ENCODE measurements around the gene INPP5E. TPM values are rescaled to one million over a fixed set of nuclear protein-coding genes. Genes with fewer than 3 reads are reported as not detected.

INPP5E gene
- total RNA-seq, 1 donor from 2014 or later = 16.7 TPM

DNA sequence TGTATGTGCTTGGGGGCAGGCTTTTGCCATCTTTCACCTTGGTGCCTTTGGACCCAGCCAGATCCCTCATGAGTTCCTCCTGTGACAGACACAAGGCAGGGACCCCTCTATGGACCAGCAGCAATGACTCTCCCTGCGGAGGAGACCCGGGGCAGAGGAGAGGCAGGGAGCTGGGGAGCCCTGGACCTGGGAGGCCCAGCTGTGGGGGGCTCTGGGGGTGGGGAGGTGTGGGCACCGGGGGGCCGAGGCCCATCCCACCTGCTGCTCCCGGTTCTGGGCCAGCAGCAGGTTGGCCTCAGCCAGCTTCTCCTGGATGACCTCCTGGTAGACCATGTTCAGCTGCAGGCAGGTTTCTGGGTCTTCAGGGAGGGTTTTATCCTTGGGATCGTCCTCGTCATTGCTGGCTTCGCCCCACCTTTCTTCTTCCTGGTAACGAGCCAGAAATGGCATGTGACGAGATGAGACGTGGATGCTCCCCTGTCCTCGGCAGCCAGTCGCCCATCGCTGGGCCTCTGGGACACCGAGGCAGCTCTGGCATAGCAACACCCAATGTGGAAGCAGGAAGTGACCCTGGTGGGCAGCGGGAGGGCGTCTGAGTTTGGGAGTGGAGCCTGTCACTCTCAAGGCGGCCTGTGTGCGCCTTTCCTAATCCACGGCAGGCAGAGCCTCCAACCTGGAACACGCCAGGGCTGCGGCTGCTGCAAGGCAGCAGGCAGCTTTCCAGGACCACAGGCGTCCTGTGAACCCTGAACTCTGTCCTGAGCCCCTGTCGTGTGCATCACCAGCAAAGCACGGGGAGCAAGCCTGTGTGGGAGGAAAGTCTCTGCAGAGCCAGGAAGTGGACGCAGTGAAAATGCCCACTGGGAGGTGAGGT is 44.1 kb downstream of the INPP5E start:
- Mint-ChIP-seq H3K27ac (ENCODE audit: unreplicated experiment) (no peak overlapping the region), H3K4me3 (ENCODE audit: unreplicated experiment) (no peak overlapping the region), H3K9me3 (ENCODE audit: unreplicated experiment) (no peaks in the 10 kb centered on the region), H3K27me3 (ENCODE audit: unreplicated experiment) (no peaks in the 10 kb centered on the region), H3K4me1 (ENCODE audit: unreplicated experiment) (peaks cover 12% of the 10 kb centered on the region), H3K36me3 (ENCODE audit: unreplicated experiment) (peaks cover 13% of the 10 kb centered on the region)
- no peak for DNase-seq (ENCODE audit: extremely low spot score, unreplicated experiment)
- TF ChIP-seq, protein P1, sequence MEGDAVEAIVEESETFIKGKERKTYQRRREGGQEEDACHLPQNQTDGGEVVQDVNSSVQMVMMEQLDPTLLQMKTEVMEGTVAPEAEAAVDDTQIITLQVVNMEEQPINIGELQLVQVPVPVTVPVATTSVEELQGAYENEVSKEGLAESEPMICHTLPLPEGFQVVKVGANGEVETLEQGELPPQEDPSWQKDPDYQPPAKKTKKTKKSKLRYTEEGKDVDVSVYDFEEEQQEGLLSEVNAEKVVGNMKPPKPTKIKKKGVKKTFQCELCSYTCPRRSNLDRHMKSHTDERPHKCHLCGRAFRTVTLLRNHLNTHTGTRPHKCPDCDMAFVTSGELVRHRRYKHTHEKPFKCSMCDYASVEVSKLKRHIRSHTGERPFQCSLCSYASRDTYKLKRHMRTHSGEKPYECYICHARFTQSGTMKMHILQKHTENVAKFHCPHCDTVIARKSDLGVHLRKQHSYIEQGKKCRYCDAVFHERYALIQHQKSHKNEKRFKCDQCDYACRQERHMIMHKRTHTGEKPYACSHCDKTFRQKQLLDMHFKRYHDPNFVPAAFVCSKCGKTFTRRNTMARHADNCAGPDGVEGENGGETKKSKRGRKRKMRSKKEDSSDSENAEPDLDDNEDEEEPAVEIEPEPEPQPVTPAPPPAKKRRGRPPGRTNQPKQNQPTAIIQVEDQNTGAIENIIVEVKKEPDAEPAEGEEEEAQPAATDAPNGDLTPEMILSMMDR (IDR thresholded peaks at IDR 0.05) = no peak

DNA sequence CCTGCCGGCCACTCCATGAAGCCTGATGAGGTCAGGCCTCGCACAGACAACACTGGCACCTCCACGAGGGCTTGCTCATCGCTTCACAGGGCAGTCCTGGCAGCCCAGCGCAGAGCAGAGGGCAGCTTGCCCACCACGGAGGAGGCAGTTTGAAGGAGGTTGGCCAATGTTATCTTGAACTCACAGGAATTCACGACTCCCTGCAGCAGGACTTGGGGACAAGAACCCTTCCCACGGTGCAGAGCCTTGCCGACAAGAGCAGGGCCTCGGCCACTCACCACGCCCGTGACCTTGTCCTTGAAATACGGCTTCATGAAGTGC is 44.7 kb downstream of the INPP5E start:
- no peaks in the 10 kb centered on the region for H3K9me3 Mint-ChIP-seq (ENCODE audit: unreplicated experiment)
- no peaks in the 10 kb centered on the region for H3K27me3 Mint-ChIP-seq (ENCODE audit: unreplicated experiment)
- H3K4me1 Mint-ChIP-seq (ENCODE audit: unreplicated experiment) = peaks cover 11% of the 10 kb centered on the region
- TF ChIP-seq, protein P1 (IDR thresholded peaks at IDR 0.05) = no peak
- H3K4me3 Mint-ChIP-seq (ENCODE audit: unreplicated experiment) = no peak overlapping the region
- peaks cover 15% of the 10 kb centered on the region for H3K36me3 Mint-ChIP-seq (ENCODE audit: unreplicated experiment)
- no peak for DNase-seq (ENCODE audit: extremely low spot score, unreplicated experiment)
- H3K27ac Mint-ChIP-seq (ENCODE audit: unreplicated experiment) = no peak overlapping the region

DNA sequence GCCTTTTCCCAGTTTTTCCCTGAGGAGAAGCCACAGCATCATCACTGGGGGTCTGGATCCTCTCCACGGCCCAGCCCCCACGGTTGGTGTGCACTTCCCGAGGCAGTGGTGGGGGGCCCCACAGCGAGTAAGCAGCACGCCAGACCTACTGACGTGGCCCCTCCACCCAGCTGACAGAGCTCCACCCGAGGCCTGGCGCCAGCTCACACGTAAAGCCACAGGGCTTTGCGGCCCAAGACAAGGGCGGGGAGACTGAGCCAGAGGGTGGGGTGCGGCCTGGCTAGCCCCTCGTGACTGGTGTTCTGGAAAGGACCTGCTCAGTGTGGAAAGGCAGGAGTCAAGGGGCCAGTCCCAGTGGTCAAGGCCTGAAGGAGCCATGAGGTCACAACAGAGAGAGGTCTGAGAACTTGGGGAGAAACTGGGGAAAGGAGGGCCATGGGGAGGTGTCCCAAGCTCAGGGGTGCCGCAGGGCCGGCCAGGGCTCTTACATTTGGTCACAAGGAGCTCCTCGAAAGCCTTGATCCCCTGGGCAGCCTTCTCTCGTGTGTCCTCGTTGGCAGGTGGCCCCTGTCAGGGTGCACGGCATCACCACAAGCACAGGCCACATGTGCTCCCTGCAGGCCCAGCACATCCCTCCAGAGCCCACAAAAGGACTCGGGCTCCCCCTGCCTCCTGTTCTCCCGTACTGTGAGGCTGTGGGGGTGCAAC is 45.2 kb downstream of the INPP5E start:
- H3K4me1 Mint-ChIP-seq (ENCODE audit: unreplicated experiment) = peaks cover 11% of the 10 kb centered on the region
- H3K27ac Mint-ChIP-seq (ENCODE audit: unreplicated experiment) = no peak overlapping the region
- no peak for DNase-seq (ENCODE audit: extremely low spot score, unreplicated experiment)
- TF ChIP-seq, protein P1 (IDR thresholded peaks at IDR 0.05) = no peak
- no peaks in the 10 kb centered on the region for H3K9me3 Mint-ChIP-seq (ENCODE audit: unreplicated experiment)
- H3K4me3 Mint-ChIP-seq (ENCODE audit: unreplicated experiment) = no peak overlapping the region
- no peaks in the 10 kb centered on the region for H3K27me3 Mint-ChIP-seq (ENCODE audit: unreplicated experiment)
- H3K36me3 Mint-ChIP-seq (ENCODE audit: unreplicated experiment) = peaks cover 18% of the 10 kb centered on the region

DNA sequence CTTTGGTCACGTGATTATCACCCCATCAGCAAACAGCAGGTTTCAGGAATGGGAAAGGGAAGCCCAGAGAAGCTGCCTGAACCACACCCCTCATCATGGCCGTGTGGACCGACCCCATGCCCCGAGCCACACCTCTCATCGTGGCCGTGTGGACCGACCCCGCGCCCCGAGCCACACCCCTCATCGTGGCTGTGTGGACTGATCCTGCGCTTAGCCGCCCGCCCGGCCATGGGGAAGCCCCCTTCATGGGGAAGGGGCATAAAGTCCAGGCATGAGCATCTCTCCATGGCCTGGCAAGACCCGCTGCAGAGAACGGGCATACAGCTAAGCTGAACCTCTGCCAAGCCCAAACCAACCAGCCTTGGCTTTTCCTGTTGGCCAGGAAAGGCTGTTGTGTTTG is 46.1 kb downstream of the INPP5E start:
- TF ChIP-seq, protein P1 (IDR thresholded peaks at IDR 0.05) = no peak
- H3K9me3 Mint-ChIP-seq (ENCODE audit: unreplicated experiment) = no peaks in the 10 kb centered on the region
- H3K4me3 Mint-ChIP-seq (ENCODE audit: unreplicated experiment) = no peak overlapping the region
- H3K36me3 Mint-ChIP-seq (ENCODE audit: unreplicated experiment) = peaks cover 19% of the 10 kb centered on the region
- peaks cover 4% of the 10 kb centered on the region for H3K4me1 Mint-ChIP-seq (ENCODE audit: unreplicated experiment)
- DNase-seq (ENCODE audit: extremely low spot score, unreplicated experiment) = no peak
- H3K27me3 Mint-ChIP-seq (ENCODE audit: unreplicated experiment) = no peaks in the 10 kb centered on the region
- H3K27ac Mint-ChIP-seq (ENCODE audit: unreplicated experiment) = no peak overlapping the region
